OCI-LY1 (cell line): ENCODE results near the gene NBPF11.

Experiments used
- CTCF ChIP-seq: fragments of 200-600 bp; sonication (generic), shearing (Covaris generic); IDR thresholded peaks from 2 replicates; pipeline ENCODE4 v1.5.1; 2017; ENCODE audit warnings: mild to moderate bottlenecking, antibody characterized with exemption, low read length, moderate library complexity, mixed read lengths
- EZH2 ChIP-seq: fragments of 200-600 bp; sonication (generic), shearing (Covaris generic); IDR thresholded peaks from 2 replicates; pipeline ENCODE4 v1.8.0; 2017; ENCODE audit warnings: borderline replicate concordance, mixed run types, mild to moderate bottlenecking, antibody characterized with exemption, low read length, moderate library complexity, mixed read lengths

- TF ChIP-seq CTCF (no peak), EZH2 (no peak)
Measured at GRCh38 chr1:148160048-148160342, 7.9 kb upstream of the NBPF11 start.
